Measurements from ENCODE around the gene TNIK.

Gene TNIK

GRCh38 chr3:171038342-171038741, 421.9 kb downstream of the TNIK start:
- no peak for DNase-seq (ENCODE audit: low read depth)

GRCh38 chr3:171028779-171029232, 431.4 kb downstream of the TNIK start:
- DNase-seq (ENCODE audit: low read depth), result no peak

GRCh38 chr3:171028025-171028778, 432.0 kb downstream of the TNIK start:
- no peak for DNase-seq (ENCODE audit: low read depth)

- DNase-seq (ENCODE audit: low read depth), result no peak
Measured at GRCh38 chr3:171026597-171027293, 433.5 kb downstream of the TNIK start, which contains the start of gene SLC2A2. Gene SLC2A2, minus strand, starts transcription at chr3:171026720. Its CDS starts 50 bp downstream, at chr3:171026670.

GRCh38 chr3:171023566-171023965, 436.6 kb downstream of the TNIK start:
- DNase-seq (ENCODE audit: low read depth), result no peak

GRCh38 chr3:171021377-171021776, 438.8 kb downstream of the TNIK start:
- no peak for DNase-seq (ENCODE audit: low read depth)

GRCh38 chr3:171018156-171018935, 441.9 kb downstream of the TNIK start:
- no peak for DNase-seq (ENCODE audit: low read depth)

- no peak for DNase-seq (ENCODE audit: low read depth)
Measured at GRCh38 chr3:171013822-171014748, 446.1 kb downstream of the TNIK start.

GRCh38 chr3:171011873-171012336, 448.3 kb downstream of the TNIK start:
- no peak for DNase-seq (ENCODE audit: low read depth)

Measured in stimulated activated CD8-positive, alpha-beta memory T cell treated with anti-CD3 and anti-CD28 coated beads, Interleukin-12 subunit alpha, Interleukin-12 subunit beta, amount 100 ng/mL, for 1 hour (primary cell).